ENCODE data around the gene LRP6. TPM values are rescaled to one million over a fixed set of nuclear protein-coding genes. Genes with fewer than 3 reads are reported as not detected.

Gene LRP6
- total and polyA plus RNA-seq, 2 experiments from 2014 or later: 29.1 to 73.8 TPM

- no peaks in the 10 kb centered on the region; the same call in 2 of the 3 replicates for H3K36me3 Mint-ChIP-seq (ENCODE audit: low read depth)
- Histone ChIP-seq H3F3A (replicated peaks; ENCODE audit: low read depth) (no peaks in the 10 kb centered on the region), H3K4me2 (peak overlapping the region; percentile 42; the same call in 1 of the 2 replicates), H4K20me1 (replicated peaks; ENCODE audit: insufficient read depth) (peaks cover 30% of the 10 kb centered on the region), H3K9me2 (ENCODE audit: insufficient read depth) (no peaks in the 10 kb centered on the region), H3K36me3 (ENCODE audit: insufficient read depth) (no peaks in the 10 kb centered on the region), H3K27ac (ENCODE audit: low read depth) (no peak overlapping the region), H3K4me1 (ENCODE audit: insufficient read depth) (peaks cover 46% of the 10 kb centered on the region), H2AFZ (no peak overlapping the region), H3K4me3 (no peak overlapping the region), H3K79me2 (replicated peaks; ENCODE audit: insufficient read depth) (peaks cover 100% of the 10 kb centered on the region), H3K27me3 (ENCODE audit: insufficient read depth) (no peaks in the 10 kb centered on the region)
- DNase-seq (ENCODE audit: low spot score): no peak
- no peak overlapping the region for H3K27ac Mint-ChIP-seq
- H3K9me3 Mint-ChIP-seq: no peaks in the 10 kb centered on the region
- H3K27me3 Mint-ChIP-seq (ENCODE audit: insufficient read depth, low read depth, poor library complexity): no peaks in the 10 kb centered on the region
- no peak overlapping the region for H3K4me3 Mint-ChIP-seq
- no peak for TF ChIP-seq CREB1 (CRISPR knock-in tag; IDR thresholded peaks at IDR 0.05; ENCODE audit: low read depth)
- TF ChIP-seq STAT1 (IDR thresholded peaks at IDR 0.05; ENCODE audit: unreplicated experiment): no peak
- no peak for TF ChIP-seq ZNF114 (CRISPR knock-in tag; IDR thresholded peaks at IDR 0.05)
- TF ChIP-seq EZH2phosphoT487 (IDR thresholded peaks at IDR 0.05; ENCODE audit: unreplicated experiment): no peak
- no peak for TF ChIP-seq ZNF331 (CRISPR knock-in tag; IDR thresholded peaks at IDR 0.05; ENCODE audit: low read depth)
- TF ChIP-seq JUNB (IDR thresholded peaks at IDR 0.05; ENCODE audit: unreplicated experiment): no peak
- no peak for TF ChIP-seq CTCF (conservative IDR thresholded peaks at IDR 0.05; ENCODE audit: low read depth in 2 of 2)
- TF ChIP-seq REST (IDR thresholded peaks at IDR 0.05; ENCODE audit: unreplicated experiment): no peak
- ATAC-seq: peak; percentile 20; the same call in 1 of the 3 replicates
- H3K4me1 Mint-ChIP-seq: peaks cover 49% of the 10 kb centered on the region
These were observed 49.9 kb downstream of the LRP6 start for GRCh38 chr12:12217018-12217359.

- Histone ChIP-seq H3K79me2 (replicated peaks; ENCODE audit: insufficient read depth) (peaks cover 100% of the 10 kb centered on the region), H4K20me1 (replicated peaks; ENCODE audit: insufficient read depth) (peaks cover 27% of the 10 kb centered on the region), H2AFZ (no peak overlapping the region), H3K36me3 (ENCODE audit: insufficient read depth) (no peaks in the 10 kb centered on the region), H3F3A (replicated peaks; ENCODE audit: low read depth) (no peaks in the 10 kb centered on the region), H3K4me3 (no peak overlapping the region), H3K27ac (ENCODE audit: low read depth) (peak overlapping the region; percentile 0; the same call in 1 of the 2 replicates), H3K4me1 (ENCODE audit: insufficient read depth) (peaks cover 44% of the 10 kb centered on the region), H3K27me3 (ENCODE audit: insufficient read depth) (no peaks in the 10 kb centered on the region), H3K9me2 (ENCODE audit: insufficient read depth) (no peaks in the 10 kb centered on the region), H3K4me2 (peak overlapping the region; percentile 42; the same call in 1 of the 2 replicates)
- DNase-seq (ENCODE audit: low spot score) (no peak), ATAC-seq (no peak)
- Mint-ChIP-seq H3K9me3 (no peaks in the 10 kb centered on the region), H3K27ac (peak overlapping the region; percentile 85; the same call in 1 of the 2 replicates), H3K27me3 (ENCODE audit: insufficient read depth, low read depth, poor library complexity) (no peaks in the 10 kb centered on the region), H3K36me3 (ENCODE audit: low read depth) (no peaks in the 10 kb centered on the region; the same call in 2 of the 3 replicates), H3K4me3 (no peak overlapping the region), H3K4me1 (peaks cover 45% of the 10 kb centered on the region)
- TF ChIP-seq ZNF331 (CRISPR knock-in tag; IDR thresholded peaks at IDR 0.05; ENCODE audit: low read depth): no peak
- TF ChIP-seq REST (IDR thresholded peaks at IDR 0.05; ENCODE audit: unreplicated experiment): no peak
- TF ChIP-seq CTCF (conservative IDR thresholded peaks at IDR 0.05; ENCODE audit: low read depth in 2 of 2): no peak
- no peak for TF ChIP-seq ZNF114 (CRISPR knock-in tag; IDR thresholded peaks at IDR 0.05)
- TF ChIP-seq POLR2AphosphoS5 (IDR thresholded peaks at IDR 0.05; ENCODE audit: low read depth): no peak
- no peak for TF ChIP-seq ETS1 (IDR thresholded peaks at IDR 0.05)
These were observed 50.4 kb downstream of the LRP6 start for GRCh38 chr12:12216349-12217017.
